ENCODE results near the gene LINGO4.

Gene LINGO4

DNA sequence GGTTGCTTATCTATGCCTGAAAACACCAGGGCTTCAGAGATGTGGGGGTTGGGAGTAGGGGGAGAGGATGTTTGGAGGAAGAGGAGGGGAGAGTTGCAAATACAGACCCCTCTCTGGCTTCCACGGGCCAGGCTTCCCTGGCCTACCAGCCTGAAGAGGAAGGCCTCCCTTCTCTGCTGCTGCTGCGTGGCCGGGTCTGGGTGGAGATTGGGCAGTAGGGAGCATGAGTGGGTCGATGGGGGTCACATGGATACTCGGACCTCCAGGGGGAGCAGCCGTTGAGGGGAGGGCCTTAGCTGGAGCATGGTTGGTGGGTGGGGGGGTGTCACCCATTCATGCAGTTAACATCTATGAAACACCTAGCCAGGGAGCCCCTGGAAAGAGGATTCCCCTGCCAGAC, 24.8 kb upstream of the LINGO4 start:
- TF ChIP-seq, protein P1, sequence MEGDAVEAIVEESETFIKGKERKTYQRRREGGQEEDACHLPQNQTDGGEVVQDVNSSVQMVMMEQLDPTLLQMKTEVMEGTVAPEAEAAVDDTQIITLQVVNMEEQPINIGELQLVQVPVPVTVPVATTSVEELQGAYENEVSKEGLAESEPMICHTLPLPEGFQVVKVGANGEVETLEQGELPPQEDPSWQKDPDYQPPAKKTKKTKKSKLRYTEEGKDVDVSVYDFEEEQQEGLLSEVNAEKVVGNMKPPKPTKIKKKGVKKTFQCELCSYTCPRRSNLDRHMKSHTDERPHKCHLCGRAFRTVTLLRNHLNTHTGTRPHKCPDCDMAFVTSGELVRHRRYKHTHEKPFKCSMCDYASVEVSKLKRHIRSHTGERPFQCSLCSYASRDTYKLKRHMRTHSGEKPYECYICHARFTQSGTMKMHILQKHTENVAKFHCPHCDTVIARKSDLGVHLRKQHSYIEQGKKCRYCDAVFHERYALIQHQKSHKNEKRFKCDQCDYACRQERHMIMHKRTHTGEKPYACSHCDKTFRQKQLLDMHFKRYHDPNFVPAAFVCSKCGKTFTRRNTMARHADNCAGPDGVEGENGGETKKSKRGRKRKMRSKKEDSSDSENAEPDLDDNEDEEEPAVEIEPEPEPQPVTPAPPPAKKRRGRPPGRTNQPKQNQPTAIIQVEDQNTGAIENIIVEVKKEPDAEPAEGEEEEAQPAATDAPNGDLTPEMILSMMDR (conservative IDR thresholded peaks at IDR 0.05; ENCODE audit: low read depth, low read length) = no peak
- H4K20me1 ChIP-seq (ENCODE audit: insufficient read depth) = no peaks in the 10 kb centered on the region
- H2AFZ ChIP-seq (ENCODE audit: low read depth) = no peak overlapping the region
- H3K27me3 ChIP-seq (ENCODE audit: insufficient read depth, low read depth) = no peaks in the 10 kb centered on the region
- H3K36me3 ChIP-seq (ENCODE audit: insufficient read depth) = no peaks in the 10 kb centered on the region
- H3K27ac ChIP-seq = no peak overlapping the region
- peaks cover 30% of the 10 kb centered on the region for H3K4me1 ChIP-seq (ENCODE audit: low read depth, poor library complexity, severe bottlenecking)
- no peak overlapping the region for H3K4me2 ChIP-seq
- H3K4me3 ChIP-seq (IDR thresholded peaks at IDR 0.05; ENCODE audit: insufficient read depth, low read depth, low read length) = no peak overlapping the region
- no peak overlapping the region for H3K9ac ChIP-seq
- H3K79me2 ChIP-seq (ENCODE audit: insufficient read depth, low read depth) = no peaks in the 10 kb centered on the region

DNA sequence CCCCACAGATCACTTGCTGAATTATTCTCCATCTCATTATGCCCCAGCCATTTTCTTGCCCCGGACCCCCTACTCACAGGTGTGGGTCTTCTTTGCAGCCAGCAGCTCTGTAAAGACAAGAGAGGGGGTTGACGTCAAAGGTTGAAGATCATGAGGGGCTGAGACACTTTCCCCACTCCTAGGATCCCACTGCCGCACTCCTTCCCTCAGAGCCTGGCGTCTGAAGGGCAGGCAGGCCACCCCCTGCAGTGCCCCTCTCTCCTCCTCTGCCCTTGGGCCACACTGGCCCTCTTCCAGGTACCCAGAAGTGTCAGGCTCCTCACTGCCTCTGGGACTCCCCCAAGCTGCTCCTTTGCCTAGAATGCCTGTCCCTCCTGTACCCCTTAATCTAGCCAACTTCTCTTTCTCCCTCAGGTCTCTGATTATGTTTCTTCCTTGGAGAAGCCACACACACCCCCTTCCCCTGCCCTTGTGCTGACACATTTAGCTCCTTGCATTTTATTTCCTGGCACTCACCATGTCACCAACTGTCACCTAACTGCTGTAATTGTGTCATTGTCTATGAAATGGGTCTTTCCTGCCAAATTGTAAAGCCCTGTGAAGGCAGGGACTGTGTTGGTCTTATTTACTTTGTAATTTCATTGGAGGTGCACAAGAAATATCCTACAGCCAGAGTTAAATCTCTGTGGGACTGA, 24.3 kb upstream of the LINGO4 start:
- TF ChIP-seq, protein P1 (conservative IDR thresholded peaks at IDR 0.05; ENCODE audit: low read depth, low read length) = no peak
- H3K4me2 ChIP-seq = no peak overlapping the region
- H2AFZ ChIP-seq (ENCODE audit: low read depth) = no peak overlapping the region
- H3K4me3 ChIP-seq (IDR thresholded peaks at IDR 0.05; ENCODE audit: insufficient read depth, low read depth, low read length) = no peak overlapping the region
- no peaks in the 10 kb centered on the region; the same call in 1 of the 2 replicates for H3K27me3 ChIP-seq (ENCODE audit: insufficient read depth, low read depth)
- no peak overlapping the region for H3K27ac ChIP-seq
- peaks cover 26% of the 10 kb centered on the region for H3K4me1 ChIP-seq (ENCODE audit: low read depth, poor library complexity, severe bottlenecking)
- no peaks in the 10 kb centered on the region for H3K36me3 ChIP-seq (ENCODE audit: insufficient read depth)
- no peaks in the 10 kb centered on the region for H3K79me2 ChIP-seq (ENCODE audit: insufficient read depth, low read depth)
- no peaks in the 10 kb centered on the region for H4K20me1 ChIP-seq (ENCODE audit: insufficient read depth)
- H3K9ac ChIP-seq = no peak overlapping the region

DNA sequence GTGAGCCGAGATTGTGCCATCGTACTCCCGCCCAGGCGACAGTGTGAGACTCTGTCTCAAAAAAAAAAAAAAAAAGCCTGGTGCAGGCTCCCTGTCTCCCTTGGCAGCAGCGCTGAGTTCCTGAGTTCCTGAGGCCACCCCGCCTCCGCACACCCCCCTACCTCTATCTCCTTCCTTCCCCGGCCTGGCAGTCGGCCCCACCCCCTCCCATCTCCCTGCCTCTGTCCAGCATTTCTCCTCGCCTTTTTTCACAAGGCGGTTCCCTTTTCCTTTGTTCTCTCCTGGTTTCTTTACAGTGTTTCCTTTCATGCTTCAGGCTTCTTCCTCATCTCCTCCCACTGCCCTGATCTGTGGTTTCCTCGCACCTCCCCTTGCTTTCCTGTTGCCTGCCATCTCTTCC, 23.7 kb upstream of the LINGO4 start:
- peaks cover 20% of the 10 kb centered on the region for H3K4me1 ChIP-seq (ENCODE audit: low read depth, poor library complexity, severe bottlenecking)
- no peaks in the 10 kb centered on the region; the same call in 1 of the 2 replicates for H3K27me3 ChIP-seq (ENCODE audit: insufficient read depth, low read depth)
- H3K79me2 ChIP-seq (ENCODE audit: insufficient read depth, low read depth) = no peaks in the 10 kb centered on the region
- no peak overlapping the region for H3K4me3 ChIP-seq (IDR thresholded peaks at IDR 0.05; ENCODE audit: insufficient read depth, low read depth, low read length)
- H4K20me1 ChIP-seq (ENCODE audit: insufficient read depth) = no peaks in the 10 kb centered on the region
- no peak overlapping the region for H3K27ac ChIP-seq
- no peaks in the 10 kb centered on the region for H3K36me3 ChIP-seq (ENCODE audit: insufficient read depth)
- TF ChIP-seq, protein P1 (conservative IDR thresholded peaks at IDR 0.05; ENCODE audit: low read depth, low read length) = no peak
- H3K4me2 ChIP-seq = no peak overlapping the region
- no peak overlapping the region for H3K9ac ChIP-seq
- H2AFZ ChIP-seq (ENCODE audit: low read depth) = no peak overlapping the region

DNA sequence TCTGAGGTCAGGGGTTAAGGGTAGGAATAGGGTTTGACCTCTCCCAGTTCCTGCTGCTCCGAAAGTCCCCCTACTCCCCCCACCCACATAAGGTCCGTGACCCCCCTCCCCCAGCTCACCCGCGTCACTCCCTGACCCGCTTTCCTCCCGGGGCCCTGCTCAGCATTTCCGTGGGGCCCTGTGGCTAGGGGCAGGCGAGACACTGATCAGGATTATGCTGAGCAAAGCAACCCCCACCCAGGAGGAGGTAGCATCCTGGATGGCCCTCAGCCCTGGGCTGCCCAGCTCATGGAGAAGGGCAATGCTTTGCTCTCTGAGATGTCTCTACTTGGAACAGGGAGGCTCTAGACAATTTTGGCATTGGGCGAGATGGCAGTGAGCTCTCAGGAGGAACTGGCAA, 22.6 kb upstream of the LINGO4 start:
- no peak overlapping the region for H3K9ac ChIP-seq
- peaks cover 14% of the 10 kb centered on the region for H3K4me1 ChIP-seq (ENCODE audit: low read depth, poor library complexity, severe bottlenecking)
- no peak overlapping the region for H3K4me3 ChIP-seq (IDR thresholded peaks at IDR 0.05; ENCODE audit: insufficient read depth, low read depth, low read length)
- no peaks in the 10 kb centered on the region for H3K36me3 ChIP-seq (ENCODE audit: insufficient read depth)
- H3K4me2 ChIP-seq = no peak overlapping the region
- H4K20me1 ChIP-seq (ENCODE audit: insufficient read depth) = no peaks in the 10 kb centered on the region
- no peaks in the 10 kb centered on the region for H3K79me2 ChIP-seq (ENCODE audit: insufficient read depth, low read depth)
- no peaks in the 10 kb centered on the region; the same call in 1 of the 2 replicates for H3K27me3 ChIP-seq (ENCODE audit: insufficient read depth, low read depth)
- H2AFZ ChIP-seq (ENCODE audit: low read depth) = no peak overlapping the region
- no peak overlapping the region for H3K27ac ChIP-seq
- TF ChIP-seq, protein P1 (conservative IDR thresholded peaks at IDR 0.05; ENCODE audit: low read depth, low read length) = no peak

All from KMS-11 (cell line).